GM11168 (cell line): ENCODE measurements around the gene PRKX.
"Not testable (repeated sequence)": the region's sequence is repeated elsewhere in the genome, so short reads cannot be mapped to it uniquely, and the experiment has no call there.

Experiments used
- in situ Hi-C: fragments of 300-500 bp; cut with MboI; formaldehyde crosslinking; loops from one replicate; pipeline ENCODE4 v1.12.0; 2022; ENCODE audit warnings: low sequenced_read_pairs; ENCODE audit not compliant: unreplicated experiment

The PRKX gene

GRCh38 chrX:3663576-3664250 is 49.7 kb downstream of the PRKX start:
- in situ Hi-C loops = loop anchor here (25.0 kb wide), 1 partner anchor 149 kb away; no protein-coding TSS in a partner anchor

GRCh38 chrX:3659761-3660160 is 53.7 kb downstream of the PRKX start:
- in situ Hi-C loops = loop anchor here (25.0 kb wide), 1 partner anchor 153 kb away; no protein-coding TSS in a partner anchor

GRCh38 chrX:3655181-3655580 is 58.3 kb downstream of the PRKX start:
- in situ Hi-C loops = loop anchor here (25.0 kb wide), 1 partner anchor 157 kb away; no protein-coding TSS in a partner anchor

- in situ Hi-C loops = loop anchor here (25.0 kb wide), 1 partner anchor 159 kb away; no protein-coding TSS in a partner anchor
Observed at GRCh38 chrX:3653111-3653510, 60.3 kb downstream of the PRKX start.

GRCh38 chrX:3651277-3651676 is 62.2 kb downstream of the PRKX start:
- in situ Hi-C loops = loop anchor here (25.0 kb wide), 1 partner anchor 161 kb away; no protein-coding TSS in a partner anchor

GRCh38 chrX:3648084-3648483 is 65.4 kb downstream of the PRKX start:
- in situ Hi-C loops = no loop called here

GRCh38 chrX:3639858-3640631 is 73.4 kb downstream of the PRKX start:
- in situ Hi-C loops = not testable (repeated sequence)

GRCh38 chrX:3639236-3639635 is 74.2 kb downstream of the PRKX start:
- in situ Hi-C loops = no loop called here

- in situ Hi-C loops = no loop called here
Observed at GRCh38 chrX:3638280-3638873, 75.1 kb downstream of the PRKX start.

- in situ Hi-C loops = no loop called here
Observed at GRCh38 chrX:3636803-3637202, 76.6 kb downstream of the PRKX start.

GRCh38 chrX:3631196-3631595 is 82.3 kb downstream of the PRKX start:
- in situ Hi-C loops = no loop called here

GRCh38 chrX:3627594-3627993 is 85.9 kb downstream of the PRKX start:
- in situ Hi-C loops = no loop called here

- in situ Hi-C loops = no loop called here
Observed at GRCh38 chrX:3621414-3621813, 92.0 kb downstream of the PRKX start.

GRCh38 chrX:3611744-3612143 is 101.7 kb downstream of the PRKX start:
- in situ Hi-C loops = not testable (repeated sequence)

GRCh38 chrX:3609810-3610209 is 103.6 kb downstream of the PRKX start:
- in situ Hi-C loops = no loop called here

- in situ Hi-C loops = no loop called here
Observed at GRCh38 chrX:3603026-3603661, 110.3 kb downstream of the PRKX start.

- in situ Hi-C loops = no loop called here
Observed at GRCh38 chrX:3599802-3600430, 113.5 kb downstream of the PRKX start.

GRCh38 chrX:3598709-3599108 is 114.7 kb downstream of the PRKX start:
- in situ Hi-C loops = no loop called here

GRCh38 chrX:3598046-3598605 is 115.3 kb downstream of the PRKX start:
- in situ Hi-C loops = no loop called here

GRCh38 chrX:3592184-3592583 is 121.3 kb downstream of the PRKX start:
- in situ Hi-C loops = no loop called here
